ENCODE results near the gene APP.

Gene APP

DNA sequence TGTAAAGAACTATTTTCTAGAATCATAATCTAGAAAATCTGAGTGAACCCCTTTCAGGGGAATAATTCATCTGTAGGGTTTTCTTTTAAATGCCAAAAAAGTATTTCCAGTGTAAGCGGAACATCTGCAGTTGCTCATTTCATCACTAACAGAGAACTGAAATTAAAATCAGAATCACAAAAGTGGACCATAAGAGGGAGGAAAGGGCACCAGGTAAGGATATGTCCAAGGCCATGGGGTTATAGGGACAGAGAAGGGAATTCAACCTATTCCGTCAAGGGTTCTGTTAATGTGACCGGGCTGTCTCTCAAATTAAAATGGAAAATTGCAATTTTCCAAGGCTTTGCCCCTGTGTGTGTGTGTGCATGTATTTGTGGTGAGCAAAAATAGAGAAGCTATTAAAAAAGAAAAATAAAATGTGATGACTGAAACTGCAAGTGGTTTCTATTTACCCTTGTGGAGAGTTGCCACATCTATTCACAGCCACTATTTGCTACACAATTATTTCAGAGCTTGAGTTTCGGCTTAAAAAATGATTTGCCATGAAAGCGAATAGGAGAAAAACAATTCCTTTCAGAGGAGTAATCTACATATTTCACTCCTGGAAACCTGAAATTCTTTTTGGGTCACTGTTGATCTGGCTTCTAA lies 53.1 kb downstream of the APP start:
- TF ChIP-seq REPIN1 (tag by site-specific recombination; IDR thresholded peaks at IDR 0.05; ENCODE audit: low read depth) (no peak), ZNF16 (tag by site-specific recombination; IDR thresholded peaks at IDR 0.05; ENCODE audit: low read depth) (no peak)
- CTCF ChIA-PET, result interaction anchor here (0.5 to 0.7 kb wide), 2 partner anchors 67 to 252 kb away, joined by 3 to 4 read pairs; no protein-coding TSS in a partner anchor
- Histone ChIP-seq H3K27ac (ENCODE audit: extremely low read depth, low read depth, low read length) (no peak overlapping the region), H3K9me3 (ENCODE audit: control insufficient read depth, insufficient read depth, low read depth, low read length) (no peaks in the 10 kb centered on the region), H3K36me3 (ENCODE audit: control insufficient read depth in 2 of 2, insufficient read depth in 1 of 2, low read length in 2 of 2) (no peaks in the 10 kb centered on the region; a peak in 1 of 3 replicates), H3K4me3 (ENCODE audit: low read depth, low read length) (no peak overlapping the region), H3K4me1 (ENCODE audit: control insufficient read depth, insufficient read depth, low read length) (peaks cover 17% of the 10 kb centered on the region)
- POLR2A ChIA-PET, result no interaction called here

DNA sequence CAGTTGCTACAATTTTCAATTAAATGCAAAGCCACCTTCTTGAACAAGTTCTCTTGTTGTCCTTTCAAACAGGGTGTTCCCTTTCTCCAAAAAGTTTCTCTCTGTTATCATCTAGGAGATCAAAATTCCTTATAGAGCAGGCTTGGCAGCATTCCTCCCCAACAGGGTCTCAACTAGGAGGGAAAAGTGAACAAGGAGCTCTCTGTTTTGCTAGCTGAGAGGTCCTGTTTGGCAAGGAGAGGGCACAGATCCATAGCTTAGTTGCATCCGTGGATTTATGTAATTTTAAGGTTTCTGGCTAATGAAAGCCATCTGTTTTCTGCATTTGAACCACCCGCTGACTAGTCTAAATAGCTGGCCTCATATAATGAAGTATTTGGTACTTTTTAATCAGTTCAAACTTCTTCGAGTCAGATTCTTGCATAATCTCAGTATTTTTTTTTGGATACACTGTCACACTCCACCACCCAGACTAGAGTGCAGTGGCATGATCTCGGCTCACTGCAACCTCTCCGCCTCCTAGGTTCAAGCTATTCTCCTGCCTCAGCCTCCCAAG lies 54.0 kb downstream of the APP start:
- peak overlapping the region; percentile 46 for H3K27ac ChIP-seq (ENCODE audit: extremely low read depth, low read depth, low read length)
- no peaks in the 10 kb centered on the region for H3K9me3 ChIP-seq (ENCODE audit: control insufficient read depth, insufficient read depth, low read depth, low read length)
- no peak overlapping the region for H3K4me3 ChIP-seq (ENCODE audit: low read depth, low read length)
- ChIA-PET CTCF (no interaction called here), POLR2A (interaction anchor here (1.0 kb wide), 1 partner anchor 53 kb away, joined by 3 read pairs; no protein-coding TSS in a partner anchor)
- H3K36me3 ChIP-seq (ENCODE audit: control insufficient read depth in 2 of 2, insufficient read depth in 1 of 2, low read length in 2 of 2), result peaks cover 1 to 4% of the 10 kb centered on the region in 2 experiments; a peak in 2 of 3 replicates
- H3K4me1 ChIP-seq (ENCODE audit: control insufficient read depth, insufficient read depth, low read length), result peaks cover 17% of the 10 kb centered on the region
- TF ChIP-seq, protein P1, sequence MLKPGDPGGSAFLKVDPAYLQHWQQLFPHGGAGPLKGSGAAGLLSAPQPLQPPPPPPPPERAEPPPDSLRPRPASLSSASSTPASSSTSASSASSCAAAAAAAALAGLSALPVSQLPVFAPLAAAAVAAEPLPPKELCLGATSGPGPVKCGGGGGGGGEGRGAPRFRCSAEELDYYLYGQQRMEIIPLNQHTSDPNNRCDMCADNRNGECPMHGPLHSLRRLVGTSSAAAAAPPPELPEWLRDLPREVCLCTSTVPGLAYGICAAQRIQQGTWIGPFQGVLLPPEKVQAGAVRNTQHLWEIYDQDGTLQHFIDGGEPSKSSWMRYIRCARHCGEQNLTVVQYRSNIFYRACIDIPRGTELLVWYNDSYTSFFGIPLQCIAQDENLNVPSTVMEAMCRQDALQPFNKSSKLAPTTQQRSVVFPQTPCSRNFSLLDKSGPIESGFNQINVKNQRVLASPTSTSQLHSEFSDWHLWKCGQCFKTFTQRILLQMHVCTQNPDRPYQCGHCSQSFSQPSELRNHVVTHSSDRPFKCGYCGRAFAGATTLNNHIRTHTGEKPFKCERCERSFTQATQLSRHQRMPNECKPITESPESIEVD (tag by site-specific recombination; IDR thresholded peaks at IDR 0.05), result peak; percentile 65
- TF ChIP-seq PRDM1 (tag by site-specific recombination; IDR thresholded peaks at IDR 0.05) (peak; percentile 75), ZNF175 (tag by site-specific recombination; IDR thresholded peaks at IDR 0.05) (no peak), ZBTB48 (tag by site-specific recombination; IDR thresholded peaks at IDR 0.05) (no peak)
- TF ChIP-seq, protein P2, sequence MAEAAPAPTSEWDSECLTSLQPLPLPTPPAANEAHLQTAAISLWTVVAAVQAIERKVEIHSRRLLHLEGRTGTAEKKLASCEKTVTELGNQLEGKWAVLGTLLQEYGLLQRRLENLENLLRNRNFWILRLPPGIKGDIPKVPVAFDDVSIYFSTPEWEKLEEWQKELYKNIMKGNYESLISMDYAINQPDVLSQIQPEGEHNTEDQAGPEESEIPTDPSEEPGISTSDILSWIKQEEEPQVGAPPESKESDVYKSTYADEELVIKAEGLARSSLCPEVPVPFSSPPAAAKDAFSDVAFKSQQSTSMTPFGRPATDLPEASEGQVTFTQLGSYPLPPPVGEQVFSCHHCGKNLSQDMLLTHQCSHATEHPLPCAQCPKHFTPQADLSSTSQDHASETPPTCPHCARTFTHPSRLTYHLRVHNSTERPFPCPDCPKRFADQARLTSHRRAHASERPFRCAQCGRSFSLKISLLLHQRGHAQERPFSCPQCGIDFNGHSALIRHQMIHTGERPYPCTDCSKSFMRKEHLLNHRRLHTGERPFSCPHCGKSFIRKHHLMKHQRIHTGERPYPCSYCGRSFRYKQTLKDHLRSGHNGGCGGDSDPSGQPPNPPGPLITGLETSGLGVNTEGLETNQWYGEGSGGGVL (tag by site-specific recombination; IDR thresholded peaks at IDR 0.05), result no peak

DNA sequence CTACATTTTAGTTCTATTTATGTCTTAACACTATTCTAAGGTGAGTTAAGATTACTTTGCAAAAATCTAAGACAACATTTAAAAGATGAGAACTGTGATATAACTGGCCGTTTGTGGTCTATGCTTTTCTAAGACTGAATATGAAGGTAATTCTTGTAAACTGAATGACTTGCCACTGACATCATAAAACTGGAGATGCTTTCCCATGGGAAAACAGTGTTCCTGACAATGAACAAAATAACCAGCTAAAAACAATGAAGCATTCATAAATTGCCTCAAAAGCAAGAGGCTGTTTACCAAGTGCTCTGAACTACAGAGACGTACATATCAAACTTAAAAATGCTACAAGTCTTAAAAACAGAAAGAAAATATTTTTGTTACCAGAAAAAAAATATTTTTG lies 54.7 kb downstream of the APP start:
- ChIA-PET POLR2A (no interaction called here), CTCF (no interaction called here)
- H3K4me1 ChIP-seq (ENCODE audit: control insufficient read depth, insufficient read depth, low read length), result peaks cover 17% of the 10 kb centered on the region
- TF ChIP-seq MEIS1 (CRISPR knock-in tag; IDR thresholded peaks at IDR 0.05; ENCODE audit: borderline replicate concordance), result no peak
- TF ChIP-seq, protein P3, sequence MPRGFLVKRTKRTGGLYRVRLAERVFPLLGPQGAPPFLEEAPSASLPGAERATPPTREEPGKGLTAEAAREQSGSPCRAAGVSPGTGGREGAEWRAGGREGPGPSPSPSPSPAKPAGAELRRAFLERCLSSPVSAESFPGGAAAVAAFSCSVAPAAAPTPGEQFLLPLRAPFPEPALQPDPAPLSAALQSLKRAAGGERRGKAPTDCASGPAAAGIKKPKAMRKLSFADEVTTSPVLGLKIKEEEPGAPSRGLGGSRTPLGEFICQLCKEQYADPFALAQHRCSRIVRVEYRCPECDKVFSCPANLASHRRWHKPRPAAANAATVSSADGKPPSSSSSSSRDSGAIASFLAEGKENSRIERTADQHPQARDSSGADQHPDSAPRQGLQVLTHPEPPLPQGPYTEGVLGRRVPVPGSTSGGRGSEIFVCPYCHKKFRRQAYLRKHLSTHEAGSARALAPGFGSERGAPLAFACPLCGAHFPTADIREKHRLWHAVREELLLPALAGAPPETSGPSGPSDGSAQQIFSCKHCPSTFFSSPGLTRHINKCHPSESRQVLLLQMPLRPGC (tag by site-specific recombination; IDR thresholded peaks at IDR 0.05), result no peak
- no peak for TF ChIP-seq ZNF571 (tag by site-specific recombination; IDR thresholded peaks at IDR 0.05)
- TF ChIP-seq ZNF530 (tag by site-specific recombination; IDR thresholded peaks at IDR 0.05; ENCODE audit: low read depth), result no peak
- no peak for TF ChIP-seq ZNF292 (tag by site-specific recombination; IDR thresholded peaks at IDR 0.05; ENCODE audit: borderline replicate concordance, low read depth)
- TF ChIP-seq, protein P4, sequence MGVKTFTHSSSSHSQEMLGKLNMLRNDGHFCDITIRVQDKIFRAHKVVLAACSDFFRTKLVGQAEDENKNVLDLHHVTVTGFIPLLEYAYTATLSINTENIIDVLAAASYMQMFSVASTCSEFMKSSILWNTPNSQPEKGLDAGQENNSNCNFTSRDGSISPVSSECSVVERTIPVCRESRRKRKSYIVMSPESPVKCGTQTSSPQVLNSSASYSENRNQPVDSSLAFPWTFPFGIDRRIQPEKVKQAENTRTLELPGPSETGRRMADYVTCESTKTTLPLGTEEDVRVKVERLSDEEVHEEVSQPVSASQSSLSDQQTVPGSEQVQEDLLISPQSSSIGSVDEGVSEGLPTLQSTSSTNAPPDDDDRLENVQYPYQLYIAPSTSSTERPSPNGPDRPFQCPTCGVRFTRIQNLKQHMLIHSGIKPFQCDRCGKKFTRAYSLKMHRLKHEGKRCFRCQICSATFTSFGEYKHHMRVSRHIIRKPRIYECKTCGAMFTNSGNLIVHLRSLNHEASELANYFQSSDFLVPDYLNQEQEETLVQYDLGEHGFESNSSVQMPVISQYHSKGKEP (tag by site-specific recombination; IDR thresholded peaks at IDR 0.05), result no peak
- TF ChIP-seq, protein P1 (tag by site-specific recombination; IDR thresholded peaks at IDR 0.05), result 0 out of 2 replicates have a peak, but pooled peaks have one; percentile 16
- peak; percentile 56 for TF ChIP-seq ZNF629 (tag by site-specific recombination; IDR thresholded peaks at IDR 0.05)
- no peak for TF ChIP-seq KLF10 (tag by site-specific recombination; IDR thresholded peaks at IDR 0.05)
- no peak for TF ChIP-seq ZSCAN16 (tag by site-specific recombination; IDR thresholded peaks at IDR 0.05)
- H3K4me3 ChIP-seq (ENCODE audit: low read depth, low read length), result no peak overlapping the region
- peaks cover 6% of the 10 kb centered on the region in 2 experiments; a peak in 2 of 3 replicates for H3K36me3 ChIP-seq (ENCODE audit: control insufficient read depth in 2 of 2, insufficient read depth in 1 of 2, low read length in 2 of 2)
- no peaks in the 10 kb centered on the region for H3K9me3 ChIP-seq (ENCODE audit: control insufficient read depth, insufficient read depth, low read depth, low read length)
- H3K27ac ChIP-seq (ENCODE audit: extremely low read depth, low read depth, low read length), result peak overlapping the region; percentile 46; the same call in 1 of the 2 replicates

All from HEK293 (cell line).